RCC 7860 (cell line): ENCODE data around the gene SLC2A9.
A peak's percentile ranks its signal among the peaks of the same experiment; 100 is the strongest.
"Not testable (repeated sequence)": the region's sequence is repeated elsewhere in the genome, so short reads cannot be mapped to it uniquely, and the experiment has no call there.

Experiments
- DNase-seq: peaks from one replicate; pipeline ENCODE4 v3.0.0-alpha.2; 2015; ENCODE audit warnings: low spot score
- FAIRE-seq: peaks from 2 replicates; lab custom pipeline; 2012; peaks lifted over from hg19 to GRCh38; lab: Jason Lieb, UNC

The SLC2A9 gene

GRCh38 chr4:10002278-10002677, 19.0 kb downstream of the SLC2A9 start:
- DNase-seq (no peak), FAIRE-seq (no peak)

- DNase-seq (no peak), FAIRE-seq (no peak)
These were observed 19.5 kb downstream of the SLC2A9 start for GRCh38 chr4:10001757-10002156.

GRCh38 chr4:9999956-10000561, 21.2 kb downstream of the SLC2A9 start:
- DNase-seq: peak; percentile 88
- peak; percentile 73 for FAIRE-seq

- FAIRE-seq: no peak
- no peak for DNase-seq
These were observed 23.4 kb downstream of the SLC2A9 start for GRCh38 chr4:9997886-9998285.

- DNase-seq: no peak
- no peak for FAIRE-seq
These were observed 24.8 kb downstream of the SLC2A9 start for GRCh38 chr4:9996319-9997110.

GRCh38 chr4:9994246-9994847, 26.9 kb downstream of the SLC2A9 start:
- DNase-seq (no peak), FAIRE-seq (no peak)

- no peak for FAIRE-seq
- no peak for DNase-seq
These were observed 31.2 kb downstream of the SLC2A9 start for GRCh38 chr4:9989918-9990635.

- DNase-seq: no peak
- no peak for FAIRE-seq
These were observed 32.4 kb downstream of the SLC2A9 start for GRCh38 chr4:9988933-9989332.

- DNase-seq: no peak
These were observed 32.9 kb downstream of the SLC2A9 start for GRCh38 chr4:9988363-9988749.

GRCh38 chr4:9987749-9988362, 33.4 kb downstream of the SLC2A9 start:
- no peak for FAIRE-seq
- no peak for DNase-seq

More at GRCh38 chr4:9988363-9988749, 32.9 kb downstream of the SLC2A9 start:
- FAIRE-seq: no peak

GRCh38 chr4:9984621-9985020, 36.7 kb downstream of the SLC2A9 start:
- FAIRE-seq (no peak), DNase-seq (no peak)

- FAIRE-seq: no peak
- no peak for DNase-seq
These were observed 38.1 kb downstream of the SLC2A9 start for GRCh38 chr4:9983211-9983610.

GRCh38 chr4:9981899-9982298, 39.4 kb downstream of the SLC2A9 start:
- not testable (repeated sequence) for DNase-seq, FAIRE-seq

- DNase-seq (no peak), FAIRE-seq (no peak)
These were observed 40.4 kb downstream of the SLC2A9 start for GRCh38 chr4:9980898-9981297.

GRCh38 chr4:9979101-9979701, 42.1 kb downstream of the SLC2A9 start:
- no peak for DNase-seq
- FAIRE-seq: no peak

- DNase-seq (no peak), FAIRE-seq (no peak)
These were observed 43.7 kb downstream of the SLC2A9 start for GRCh38 chr4:9977518-9978031.

- FAIRE-seq (no peak), DNase-seq (no peak)
These were observed 44.5 kb downstream of the SLC2A9 start for GRCh38 chr4:9976781-9977180.

GRCh38 chr4:9976293-9976692, 45.0 kb downstream of the SLC2A9 start:
- no peak for DNase-seq
- FAIRE-seq: no peak

- DNase-seq: no peak
- FAIRE-seq: no peak
These were observed 49.6 kb downstream of the SLC2A9 start for GRCh38 chr4:9971711-9972110.

- FAIRE-seq (no peak), DNase-seq (no peak)
These were observed 50.8 kb downstream of the SLC2A9 start for GRCh38 chr4:9970399-9971011.
